Measurements from ENCODE around the gene FFAR3.
"Not testable (repeated sequence)": the region's sequence is repeated elsewhere in the genome, so short reads cannot be mapped to it uniquely, and the experiment has no call there.

DNA sequence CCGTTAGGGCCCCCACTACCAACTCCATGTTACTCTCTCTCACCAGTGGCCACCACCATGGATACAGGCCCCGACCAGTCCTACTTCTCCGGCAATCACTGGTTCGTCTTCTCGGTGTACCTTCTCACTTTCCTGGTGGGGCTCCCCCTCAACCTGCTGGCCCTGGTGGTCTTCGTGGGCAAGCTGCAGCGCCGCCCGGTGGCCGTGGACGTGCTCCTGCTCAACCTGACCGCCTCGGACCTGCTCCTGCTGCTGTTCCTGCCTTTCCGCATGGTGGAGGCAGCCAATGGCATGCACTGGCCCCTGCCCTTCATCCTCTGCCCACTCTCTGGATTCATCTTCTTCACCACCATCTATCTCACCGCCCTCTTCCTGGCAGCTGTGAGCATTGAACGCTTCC lies 574 bp downstream of the FFAR3 start:
- not testable (repeated sequence) for TF ChIP-seq CTCF (optimal IDR thresholded peaks at IDR 0.05 in 1 of 3, IDR thresholded peaks at IDR 0.05 in 1 of 3, conservative IDR thresholded peaks at IDR 0.05 in 1 of 3; ENCODE audit: extremely low read depth in 1 of 3, insufficient read depth in 2 of 3, low read length in 3 of 3); EZH2 (IDR thresholded peaks at IDR 0.05; ENCODE audit: low read length)
